HepG2 (cell line): ENCODE measurements around the gene LCLAT1. TPM values are rescaled to one million over a fixed set of nuclear protein-coding genes. Genes with fewer than 3 reads are reported as not detected.

Source experiments
- ARNTL ChIP-seq: sonication (generic); formaldehyde crosslinking; IDR thresholded peaks from 2 replicates; pipeline ENCODE4 v1.4.0; 2020; ENCODE audit warnings: mild to moderate bottlenecking, missing genetic modification reagents
- BORCS8-MEF2B ChIP-seq: sonication (generic); formaldehyde crosslinking; IDR thresholded peaks from 2 replicates; pipeline ENCODE4 v1.8.0; 2022; ENCODE audit warnings: mild to moderate bottlenecking, missing genetic modification reagents
- CCAR2 ChIP-seq: fragments of 200-400 bp; formaldehyde crosslinking; optimal IDR thresholded peaks from 2 replicates; pipeline ENCODE3; 2018; ENCODE audit warnings: low read depth, mild to moderate bottlenecking, low read length, moderate library complexity
- CEBPB ChIP-seq: IDR thresholded peaks from 2 replicates; pipeline ENCODE4 v1.6.1; 2011; ENCODE audit warnings: low read depth, low read length, improper control_type of control experiment, borderline replicate concordance
- CTCF ChIP-seq: sonication (generic); formaldehyde crosslinking; IDR thresholded peaks from 2 replicates; pipeline ENCODE4 v1.5.0; 2020; ENCODE audit warnings: mild to moderate bottlenecking, missing genetic modification reagents, moderate library complexity
- DNMT3B ChIP-seq: conservative IDR thresholded peaks from 2 replicates; pipeline ENCODE4 v1.6.1; 2016; ENCODE audit warnings: missing biosample characterization, control low read depth
- MAFK ChIP-seq, 2 experiments: IDR thresholded peaks in 1 of 2; conservative IDR thresholded peaks in 1 of 2; 2 replicates each; pipeline ENCODE4 v1.6.1; 2011; ENCODE audit warnings: improper control_type of control experiment in 2 of 2, low read length in 2 of 2
- PAF1 ChIP-seq: IDR thresholded peaks from 2 replicates; pipeline ENCODE4 v1.6.1; 2016; ENCODE audit warnings: missing genetic modification reagents, missing compliant biosample characterization
- SP1 ChIP-seq, 2 experiments: fragments of 450-650 bp in 1 of 2; sonication (generic) in 1 of 2; formaldehyde crosslinking in 1 of 2; IDR thresholded peaks; 2 replicates each; pipeline versions ENCODE4 v1.4.0 to v1.6.1; 2016 to 2020; ENCODE audit warnings: missing genetic modification reagents in 1 of 2
- TARDBP ChIP-seq: sonication (generic); formaldehyde crosslinking; IDR thresholded peaks from 2 replicates; pipeline ENCODE4 v1.8.0; 2022; ENCODE audit warnings: mild to moderate bottlenecking, missing genetic modification reagents
- ZFAT ChIP-seq: sonication (generic); formaldehyde crosslinking; conservative IDR thresholded peaks from 2 replicates; pipeline ENCODE4 v1.8.1; 2023; ENCODE audit warnings: missing genetic modification reagents, inconsistent platforms
- ZNF430 ChIP-seq: sonication (generic); formaldehyde crosslinking; IDR thresholded peaks from 2 replicates; pipeline ENCODE4 v1.9.0; 2021; ENCODE audit warnings: mild to moderate bottlenecking, missing genetic modification reagents
- ZNF572 ChIP-seq: sonication (generic); formaldehyde crosslinking; IDR thresholded peaks from 2 replicates; pipeline ENCODE4 v1.5.1; 2020; ENCODE audit warnings: mild to moderate bottlenecking, missing genetic modification reagents
- ZNF619 ChIP-seq: sonication (generic); formaldehyde crosslinking; IDR thresholded peaks from 2 replicates; pipeline ENCODE4 v1.4.0; 2020; ENCODE audit warnings: mild to moderate bottlenecking, missing genetic modification reagents
- ZNF720 ChIP-seq: sonication (generic); formaldehyde crosslinking; IDR thresholded peaks from 2 replicates; pipeline ENCODE4 v1.4.0; 2020; ENCODE audit warnings: missing genetic modification reagents
- ZNF781 ChIP-seq: sonication (generic); formaldehyde crosslinking; IDR thresholded peaks from 2 replicates; pipeline ENCODE4 v1.5.1; 2020; ENCODE audit warnings: borderline replicate concordance, mild to moderate bottlenecking, missing genetic modification reagents; ENCODE audit errors: not compliant biosample characterization
- polyA plus RNA-seq, 8 experiments: library from polyadenylated mRNA; depleted of rRNA in 3 of 8; stranded (reverse) in 7 of 8; unstranded in 1 of 8; fragments of >200 nt; fragmentation: Illumina TruSeq in 4 of 8; extraction: Trizol in 4 of 8; gene quantifications; 2 replicates each; pipeline versions ENCODE4 v1.2.1 to v1.2.3, GENCODE V29; 2011 to 2016; ENCODE audit warnings: low read depth in 4 of 8, missing spikeins in 1 of 8, mixed read lengths in 1 of 8; ENCODE audit not compliant: insufficient read depth in 1 of 8
- total RNA-seq, 5 experiments: library from RNA; depleted of rRNA; stranded (reverse); fragments of >200 nt; fragmentation: Illumina TruSeq; extraction: Trizol; gene quantifications; 2 replicates each; pipeline ENCODE4 v1.2.3, GENCODE V29; 2016; ENCODE audit warnings: low read depth in 1 of 5
- TF ChIP-seq, protein P1 (sequence below): sonication (generic); formaldehyde crosslinking; IDR thresholded peaks from 2 replicates; pipeline ENCODE4 v1.4.0; 2020; ENCODE audit warnings: missing genetic modification reagents, borderline replicate concordance
- TF ChIP-seq, protein P2 (sequence below): sonication (generic); formaldehyde crosslinking; IDR thresholded peaks from 2 replicates; pipeline ENCODE4 v1.4.0; 2020; ENCODE audit warnings: missing genetic modification reagents
- TF ChIP-seq, protein P3 (sequence below): sonication (generic); formaldehyde crosslinking; IDR thresholded peaks from 2 replicates; pipeline ENCODE4 v1.4.0; 2020; ENCODE audit warnings: mild to moderate bottlenecking, missing genetic modification reagents

LCLAT1 gene
- total and polyA plus RNA-seq, 2 of the 13 experiments (the other 11 are each of a cell fraction or from before 2014, with no cell fraction given): 18.0 to 28.0 TPM

DNA sequence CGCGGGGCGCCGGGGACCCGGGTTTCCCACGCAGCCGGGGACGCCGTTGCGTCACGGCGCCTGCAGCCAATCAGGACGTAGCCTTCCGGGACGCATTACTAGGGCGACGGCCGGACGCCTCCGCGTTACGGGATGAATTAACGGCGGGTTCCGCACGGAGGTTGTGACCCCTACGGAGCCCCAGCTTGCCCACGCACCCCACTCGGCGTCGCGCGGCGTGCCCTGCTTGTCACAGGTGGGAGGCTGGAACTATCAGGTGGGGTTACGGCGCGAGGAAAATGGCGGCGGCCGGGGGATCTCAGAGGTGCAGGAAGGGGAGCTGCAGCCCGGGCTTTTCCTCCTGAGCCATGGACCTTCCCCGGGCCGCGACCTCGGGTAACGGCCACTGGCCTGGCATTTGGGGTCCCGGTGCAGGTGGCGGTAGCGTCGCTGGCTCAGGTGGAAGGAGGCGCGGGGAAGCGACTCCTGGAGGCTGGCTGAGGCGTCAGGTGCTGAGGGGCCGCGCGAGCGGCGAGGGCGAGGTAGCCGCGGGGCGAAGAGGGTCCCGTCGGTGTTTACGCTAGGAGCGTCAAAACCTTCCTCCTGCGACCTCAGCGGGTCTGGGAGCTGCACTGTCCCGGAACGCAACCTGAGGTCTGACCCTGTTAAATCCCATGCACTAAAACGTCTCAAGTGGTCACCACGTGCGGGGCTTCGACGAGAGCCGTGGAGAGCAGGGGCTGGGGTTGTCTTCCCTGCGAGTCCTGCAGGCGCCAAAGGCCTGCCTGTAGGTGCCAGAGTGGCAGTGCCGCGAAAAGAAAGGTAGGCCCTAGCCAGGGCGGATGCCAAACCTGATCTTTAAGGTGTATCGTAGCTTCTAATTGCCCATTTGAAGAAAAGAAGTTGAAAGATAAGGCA lies at the start of gene LCLAT1 (continued):
- TF ChIP-seq, protein P1, sequence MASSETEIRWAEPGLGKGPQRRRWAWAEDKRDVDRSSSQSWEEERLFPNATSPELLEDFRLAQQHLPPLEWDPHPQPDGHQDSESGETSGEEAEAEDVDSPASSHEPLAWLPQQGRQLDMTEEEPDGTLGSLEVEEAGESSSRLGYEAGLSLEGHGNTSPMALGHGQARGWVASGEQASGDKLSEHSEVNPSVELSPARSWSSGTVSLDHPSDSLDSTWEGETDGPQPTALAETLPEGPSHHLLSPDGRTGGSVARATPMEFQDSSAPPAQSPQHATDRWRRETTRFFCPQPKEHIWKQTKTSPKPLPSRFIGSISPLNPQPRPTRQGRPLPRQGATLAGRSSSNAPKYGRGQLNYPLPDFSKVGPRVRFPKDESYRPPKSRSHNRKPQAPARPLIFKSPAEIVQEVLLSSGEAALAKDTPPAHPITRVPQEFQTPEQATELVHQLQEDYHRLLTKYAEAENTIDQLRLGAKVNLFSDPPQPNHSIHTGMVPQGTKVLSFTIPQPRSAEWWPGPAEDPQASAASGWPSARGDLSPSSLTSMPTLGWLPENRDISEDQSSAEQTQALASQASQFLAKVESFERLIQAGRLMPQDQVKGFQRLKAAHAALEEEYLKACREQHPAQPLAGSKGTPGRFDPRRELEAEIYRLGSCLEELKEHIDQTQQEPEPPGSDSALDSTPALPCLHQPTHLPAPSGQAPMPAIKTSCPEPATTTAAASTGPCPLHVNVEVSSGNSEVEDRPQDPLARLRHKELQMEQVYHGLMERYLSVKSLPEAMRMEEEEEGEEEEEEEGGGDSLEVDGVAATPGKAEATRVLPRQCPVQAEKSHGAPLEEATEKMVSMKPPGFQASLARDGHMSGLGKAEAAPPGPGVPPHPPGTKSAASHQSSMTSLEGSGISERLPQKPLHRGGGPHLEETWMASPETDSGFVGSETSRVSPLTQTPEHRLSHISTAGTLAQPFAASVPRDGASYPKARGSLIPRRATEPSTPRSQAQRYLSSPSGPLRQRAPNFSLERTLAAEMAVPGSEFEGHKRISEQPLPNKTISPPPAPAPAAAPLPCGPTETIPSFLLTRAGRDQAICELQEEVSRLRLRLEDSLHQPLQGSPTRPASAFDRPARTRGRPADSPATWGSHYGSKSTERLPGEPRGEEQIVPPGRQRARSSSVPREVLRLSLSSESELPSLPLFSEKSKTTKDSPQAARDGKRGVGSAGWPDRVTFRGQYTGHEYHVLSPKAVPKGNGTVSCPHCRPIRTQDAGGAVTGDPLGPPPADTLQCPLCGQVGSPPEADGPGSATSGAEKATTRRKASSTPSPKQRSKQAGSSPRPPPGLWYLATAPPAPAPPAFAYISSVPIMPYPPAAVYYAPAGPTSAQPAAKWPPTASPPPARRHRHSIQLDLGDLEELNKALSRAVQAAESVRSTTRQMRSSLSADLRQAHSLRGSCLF (CRISPR knock-in tag): peak; percentile 94; the same call in 1 of the 2 replicates
- TF ChIP-seq ZNF781 (peak; percentile 100), PAF1 (no peak), BORCS8-MEF2B (CRISPR knock-in tag) (peak; percentile 98), ZNF619 (peak; percentile 72; the same call in 1 of the 2 replicates), DNMT3B (CRISPR knock-in tag) (peak; percentile 99), ZFAT (CRISPR knock-in tag) (peak; percentile 94), CEBPB (peak; percentile 84), CTCF (peak; percentile 44), ZNF572 (CRISPR knock-in tag) (no peak), CCAR2 (no peak), TARDBP (CRISPR knock-in tag) (peak; percentile 73), ZNF720 (CRISPR knock-in tag) (0 out of 2 replicates have a peak, but pooled peaks have one; percentile 85), MAFK (conservative IDR thresholded peaks at IDR 0.05 in 1 of 2, IDR thresholded peaks at IDR 0.05 in 1 of 2; ENCODE audit: low read length in 2 of 2) (no peak), ZNF430 (CRISPR knock-in tag) (peak; percentile 96; the same call in 1 of the 2 replicates), ARNTL (CRISPR knock-in tag) (peak; percentile 83), SP1 (IDR thresholded peaks at IDR 0.05) (no peak), SP1 (CRISPR knock-in tag; IDR thresholded peaks at IDR 0.05) (peak; percentile 52; the same call in 1 of the 2 replicates)
- TF ChIP-seq, protein P2, sequence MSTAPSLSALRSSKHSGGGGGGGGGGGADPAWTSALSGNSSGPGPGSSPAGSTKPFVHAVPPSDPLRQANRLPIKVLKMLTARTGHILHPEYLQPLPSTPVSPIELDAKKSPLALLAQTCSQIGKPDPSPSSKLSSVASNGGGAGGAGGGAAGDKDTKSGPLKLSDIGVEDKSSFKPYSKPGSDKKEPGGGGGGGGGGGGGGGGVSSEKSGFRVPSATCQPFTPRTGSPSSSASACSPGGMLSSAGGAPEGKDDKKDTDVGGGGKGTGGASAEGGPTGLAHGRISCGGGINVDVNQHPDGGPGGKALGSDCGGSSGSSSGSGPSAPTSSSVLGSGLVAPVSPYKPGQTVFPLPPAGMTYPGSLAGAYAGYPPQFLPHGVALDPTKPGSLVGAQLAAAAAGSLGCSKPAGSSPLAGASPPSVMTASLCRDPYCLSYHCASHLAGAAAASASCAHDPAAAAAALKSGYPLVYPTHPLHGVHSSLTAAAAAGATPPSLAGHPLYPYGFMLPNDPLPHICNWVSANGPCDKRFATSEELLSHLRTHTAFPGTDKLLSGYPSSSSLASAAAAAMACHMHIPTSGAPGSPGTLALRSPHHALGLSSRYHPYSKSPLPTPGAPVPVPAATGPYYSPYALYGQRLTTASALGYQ (CRISPR knock-in tag): peak; percentile 89
- TF ChIP-seq, protein P3, sequence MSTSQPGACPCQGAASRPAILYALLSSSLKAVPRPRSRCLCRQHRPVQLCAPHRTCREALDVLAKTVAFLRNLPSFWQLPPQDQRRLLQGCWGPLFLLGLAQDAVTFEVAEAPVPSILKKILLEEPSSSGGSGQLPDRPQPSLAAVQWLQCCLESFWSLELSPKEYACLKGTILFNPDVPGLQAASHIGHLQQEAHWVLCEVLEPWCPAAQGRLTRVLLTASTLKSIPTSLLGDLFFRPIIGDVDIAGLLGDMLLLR (CRISPR knock-in tag): peak; percentile 98
